Measurements from ENCODE around the gene DNAH11.
"Not testable (repeated sequence)": the region's sequence is repeated elsewhere in the genome, so short reads cannot be mapped to it uniquely, and the experiment has no call there.

DNAH11 gene

GRCh38 chr7:21717323-21717722, 174.5 kb downstream of the DNAH11 start:
- no peak for DNase-seq

GRCh38 chr7:21718391-21718790, 175.6 kb downstream of the DNAH11 start:
- no peak for DNase-seq

- DNase-seq = no peak
Observed at GRCh38 chr7:21719846-21720245, 177.0 kb downstream of the DNAH11 start.

- DNase-seq = no peak
Observed at GRCh38 chr7:21722371-21722770, 179.5 kb downstream of the DNAH11 start.

GRCh38 chr7:21724562-21724961, 181.7 kb downstream of the DNAH11 start:
- no peak for DNase-seq

GRCh38 chr7:21730399-21730798, 187.6 kb downstream of the DNAH11 start:
- no peak for DNase-seq

GRCh38 chr7:21731977-21732376, 189.1 kb downstream of the DNAH11 start:
- no peak for DNase-seq

GRCh38 chr7:21732956-21733355, 190.1 kb downstream of the DNAH11 start:
- DNase-seq = not testable (repeated sequence)

- DNase-seq = no peak
Observed at GRCh38 chr7:21733837-21734236, 191.0 kb downstream of the DNAH11 start.

GRCh38 chr7:21743493-21743892, 200.7 kb downstream of the DNAH11 start:
- DNase-seq = no peak

- no peak for DNase-seq
Observed at GRCh38 chr7:21746949-21747348, 204.1 kb downstream of the DNAH11 start.

GRCh38 chr7:21747806-21748205, 205.0 kb downstream of the DNAH11 start:
- DNase-seq = no peak

- DNase-seq = no peak
Observed at GRCh38 chr7:21749378-21749777, 206.5 kb downstream of the DNAH11 start.

- DNase-seq = no peak
Observed at GRCh38 chr7:21753071-21753470, 210.2 kb downstream of the DNAH11 start.

GRCh38 chr7:21754963-21755362, 212.1 kb downstream of the DNAH11 start:
- no peak for DNase-seq

GRCh38 chr7:21757537-21758282, 214.9 kb downstream of the DNAH11 start:
- DNase-seq = no peak

GRCh38 chr7:21758286-21758685, 215.4 kb downstream of the DNAH11 start:
- DNase-seq = no peak

- no peak for DNase-seq
Observed at GRCh38 chr7:21762469-21762868, 219.6 kb downstream of the DNAH11 start.

- DNase-seq = no peak
Observed at GRCh38 chr7:21763818-21764217, 221.0 kb downstream of the DNAH11 start.

- DNase-seq = no peak
Observed at GRCh38 chr7:21766218-21766617, 223.4 kb downstream of the DNAH11 start.

GRCh38 chr7:21767300-21767900, 224.6 kb downstream of the DNAH11 start:
- peak in 18 of 58 donors; percentile 4 to 39 (median 13) for DNase-seq

- DNase-seq = no peak
Observed at GRCh38 chr7:21768279-21768678, 225.4 kb downstream of the DNAH11 start.

GRCh38 chr7:21771266-21771665, 228.4 kb downstream of the DNAH11 start:
- no peak for DNase-seq
